Measurements from ENCODE around the gene NEK9.

GRCh38 chr14:75150150-75150549 is 23.3 kb upstream of the NEK9 start:
- no peak for TF ChIP-seq CTCF (IDR thresholded peaks at IDR 0.05; ENCODE audit: insufficient read depth, low read length, poor library complexity, severe bottlenecking)
- no peak for TF ChIP-seq EZH2phosphoT487 (conservative IDR thresholded peaks at IDR 0.05; ENCODE audit: low read length)

Measured in SU-DHL-6 (cell line).